Forelimb muscle (tissue), 1 donor: ENCODE measurements around the gene DNAI2. TPM values are rescaled to one million over a fixed set of nuclear protein-coding genes. Genes with fewer than 3 reads are reported as not detected.

Source experiments
- DNase-seq: peaks from one replicate; pipeline ENCODE4 v3.0.0-alpha.2; 2013; ENCODE audit warnings: low read depth
- polyA plus RNA-seq: library from polyadenylated mRNA; unstranded; fragments of 120-200 nt; gene quantifications from one replicate; pipeline ENCODE4 v1.2.1, GENCODE V29; 2013; ENCODE audit not compliant: insufficient read length

Gene DNAI2, protein sequence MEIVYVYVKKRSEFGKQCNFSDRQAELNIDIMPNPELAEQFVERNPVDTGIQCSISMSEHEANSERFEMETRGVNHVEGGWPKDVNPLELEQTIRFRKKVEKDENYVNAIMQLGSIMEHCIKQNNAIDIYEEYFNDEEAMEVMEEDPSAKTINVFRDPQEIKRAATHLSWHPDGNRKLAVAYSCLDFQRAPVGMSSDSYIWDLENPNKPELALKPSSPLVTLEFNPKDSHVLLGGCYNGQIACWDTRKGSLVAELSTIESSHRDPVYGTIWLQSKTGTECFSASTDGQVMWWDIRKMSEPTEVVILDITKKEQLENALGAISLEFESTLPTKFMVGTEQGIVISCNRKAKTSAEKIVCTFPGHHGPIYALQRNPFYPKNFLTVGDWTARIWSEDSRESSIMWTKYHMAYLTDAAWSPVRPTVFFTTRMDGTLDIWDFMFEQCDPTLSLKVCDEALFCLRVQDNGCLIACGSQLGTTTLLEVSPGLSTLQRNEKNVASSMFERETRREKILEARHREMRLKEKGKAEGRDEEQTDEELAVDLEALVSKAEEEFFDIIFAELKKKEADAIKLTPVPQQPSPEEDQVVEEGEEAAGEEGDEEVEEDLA
- polyA plus RNA-seq: 0.14 TPM

DNA sequence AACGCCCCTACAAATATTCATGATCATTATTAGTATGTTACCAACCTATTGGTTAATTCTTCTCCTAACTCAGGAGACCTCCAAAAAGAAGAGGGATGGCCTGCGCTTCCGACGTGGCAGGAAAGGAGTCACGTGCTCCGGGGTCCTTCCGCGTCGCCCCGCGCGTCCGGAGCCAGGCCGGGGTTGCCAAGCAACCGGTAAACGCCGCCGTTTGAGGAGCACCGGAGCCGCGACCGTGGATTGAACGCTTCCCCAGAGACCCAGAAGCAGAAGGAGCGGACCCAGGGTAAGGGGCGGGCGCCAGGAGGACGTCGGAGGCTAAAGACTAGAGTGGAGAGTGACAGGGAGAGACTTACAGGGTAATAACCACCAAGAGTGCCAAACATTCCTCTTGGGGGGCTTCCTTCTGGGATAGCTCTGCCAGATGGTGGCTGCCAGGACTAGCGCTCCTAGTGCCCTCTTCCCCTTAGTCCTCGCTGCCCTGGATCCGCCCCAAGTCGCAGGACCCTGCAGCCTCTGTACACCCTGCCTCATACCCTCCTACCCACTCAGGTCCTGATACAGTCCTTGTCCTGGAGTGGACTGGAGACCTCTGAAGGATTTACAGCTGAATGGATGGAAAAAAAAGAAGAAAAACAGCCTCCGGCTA lies at the start of gene DNAI2:
TSS of gene DNAI2 (plus strand) at position 175 of the 649 bp plus-strand sequence. CDS start 7,584 bp downstream, outside the sequence.
- DNase-seq: no peak

DNA sequence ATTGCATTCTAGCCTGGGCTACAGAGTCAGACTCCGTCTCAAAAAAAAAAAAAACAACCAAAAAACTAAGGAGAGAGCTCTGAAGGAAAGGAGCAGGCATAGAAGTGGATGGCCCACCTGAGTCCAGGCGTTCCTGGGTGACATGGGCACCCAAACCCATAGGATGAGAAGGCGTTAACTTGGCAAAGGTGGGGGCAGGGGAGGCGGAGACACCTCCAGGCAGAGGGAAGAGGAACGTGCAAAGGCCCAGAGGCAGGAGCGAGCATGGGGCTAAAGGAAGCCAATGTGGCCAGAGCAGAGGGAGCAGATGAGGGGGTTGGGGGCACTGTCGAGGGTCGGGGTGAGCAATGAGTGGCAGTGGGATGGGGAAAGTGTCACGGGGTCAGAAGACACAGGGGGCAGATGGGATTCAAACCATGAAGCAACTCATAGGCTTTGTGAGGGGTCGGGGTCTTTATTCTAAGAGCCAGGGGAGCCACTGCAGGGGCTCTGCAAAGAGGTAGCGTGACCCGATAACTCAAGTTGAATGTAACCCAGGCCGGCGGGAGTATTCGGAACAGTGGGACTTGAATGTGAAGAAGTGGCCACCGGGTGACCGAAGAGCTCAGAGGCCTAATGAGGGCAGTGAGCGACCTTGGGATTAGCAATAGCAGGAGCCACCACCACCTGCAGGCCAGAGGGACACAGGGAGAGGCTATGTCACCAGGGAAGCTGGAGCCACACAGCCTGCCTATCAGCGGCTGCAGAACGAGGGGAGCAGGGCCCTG lies 48.9 kb upstream of the DNAI2 start:
- no peak for DNase-seq

DNA sequence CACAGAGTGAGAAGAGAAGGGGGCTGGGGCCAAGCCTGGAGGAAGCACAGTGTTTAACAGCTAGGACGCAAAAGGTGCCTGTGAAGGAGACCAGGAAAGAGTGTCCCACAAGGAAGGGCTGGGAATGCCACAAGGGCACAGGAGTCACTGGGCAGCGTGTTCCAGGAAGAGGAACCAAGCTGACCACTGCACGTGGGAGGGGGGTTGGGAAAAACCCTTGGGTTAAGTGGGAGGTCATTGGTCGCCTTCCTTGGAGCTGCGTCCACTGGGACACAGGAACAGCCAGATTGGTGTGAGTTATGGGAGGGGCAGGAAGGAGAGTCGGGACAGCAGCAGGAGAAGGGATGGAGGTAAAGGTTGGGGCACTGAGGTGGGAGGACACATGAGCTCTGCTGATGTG lies 47.8 kb upstream of the DNAI2 start:
- no peak for DNase-seq

DNA sequence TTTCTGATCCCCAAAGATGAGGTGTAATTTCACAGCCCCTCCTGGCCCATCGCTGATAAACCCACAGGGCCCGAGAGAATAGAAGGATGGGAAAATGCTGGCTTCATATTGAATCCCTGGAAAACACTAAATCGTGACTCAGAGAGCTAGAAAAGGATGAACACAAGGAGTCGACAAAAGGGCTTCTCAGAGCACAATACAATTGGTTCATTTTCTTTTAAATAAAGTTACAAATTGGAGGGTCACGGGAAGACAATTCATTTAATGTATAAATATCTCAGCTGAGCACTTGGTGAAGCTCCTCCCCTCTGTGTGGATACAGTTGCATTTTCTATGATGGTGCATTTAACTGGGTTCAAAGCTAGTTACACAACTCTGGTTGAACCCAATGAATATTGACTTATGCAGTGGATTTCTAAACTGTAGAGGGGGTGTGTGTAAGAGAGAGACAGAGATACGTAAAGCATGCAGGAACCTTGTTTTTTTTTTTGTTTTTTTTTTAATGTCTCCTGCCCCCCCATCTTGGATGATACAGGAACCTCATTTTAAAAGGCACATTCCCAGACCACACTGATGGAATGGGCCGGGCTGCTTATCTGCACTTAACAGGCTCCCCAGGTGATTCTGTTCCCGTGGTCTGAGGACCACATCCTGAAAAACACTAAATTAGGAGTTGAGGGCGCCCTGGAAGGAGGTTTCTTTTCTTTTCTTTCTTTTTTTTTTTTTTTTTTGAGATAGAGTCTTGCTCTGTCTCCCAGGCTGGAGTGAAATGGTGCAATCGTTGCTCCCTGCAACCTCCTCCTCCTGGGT lies 46.6 kb upstream of the DNAI2 start:
- no peak for DNase-seq

DNA sequence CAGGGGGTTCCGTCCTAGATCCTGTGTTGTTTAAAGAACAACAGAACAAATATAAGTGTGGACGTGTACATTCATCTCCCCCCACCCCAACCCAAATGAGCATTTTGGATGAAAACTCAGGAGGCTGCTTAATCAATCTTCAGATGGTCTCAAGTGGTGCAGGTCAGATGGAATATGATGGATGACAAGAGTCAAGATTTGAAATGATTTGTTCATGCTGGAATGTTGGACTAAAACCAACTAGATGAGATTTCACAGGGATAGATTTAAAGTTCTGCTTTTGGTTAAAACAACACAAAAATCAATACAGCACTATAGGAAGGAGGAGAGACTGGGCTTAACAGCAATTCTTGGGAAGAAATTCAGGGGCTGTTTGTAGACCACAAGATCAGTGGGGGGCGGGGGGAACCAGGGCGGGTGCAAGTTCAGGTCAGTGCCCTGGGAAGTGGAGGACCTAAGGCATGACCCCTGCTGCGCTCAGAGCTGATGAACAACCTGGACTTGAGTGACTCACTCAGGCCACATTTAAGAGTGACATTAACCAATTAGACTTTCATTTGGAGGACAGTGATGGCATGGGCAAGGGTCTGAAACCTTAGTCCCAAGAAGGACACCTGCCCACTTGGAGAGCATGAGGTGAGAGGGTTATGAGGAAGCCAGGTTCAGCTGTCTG lies 45.6 kb upstream of the DNAI2 start:
- DNase-seq: no peak

DNA sequence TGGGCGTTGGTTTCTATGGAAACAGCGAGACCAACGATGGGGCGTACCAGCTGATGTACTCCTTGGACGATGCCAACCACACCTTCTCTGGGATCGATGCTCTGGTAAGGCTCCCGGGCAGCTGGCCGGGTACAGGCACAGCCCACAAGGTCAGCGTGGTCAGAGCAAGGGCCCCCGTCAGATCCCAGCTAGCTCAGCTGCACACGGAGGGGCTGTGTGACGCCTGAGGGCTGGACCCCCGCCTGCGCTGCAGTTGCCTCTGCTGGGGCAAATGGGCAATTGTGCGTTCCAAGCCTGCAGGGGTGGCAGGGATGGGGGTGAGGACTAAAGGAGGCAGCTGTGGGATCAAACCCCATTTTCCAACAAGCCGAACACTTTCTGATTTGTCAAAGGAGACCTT lies 43.1 kb upstream of the DNAI2 start:
- DNase-seq: no peak

DNA sequence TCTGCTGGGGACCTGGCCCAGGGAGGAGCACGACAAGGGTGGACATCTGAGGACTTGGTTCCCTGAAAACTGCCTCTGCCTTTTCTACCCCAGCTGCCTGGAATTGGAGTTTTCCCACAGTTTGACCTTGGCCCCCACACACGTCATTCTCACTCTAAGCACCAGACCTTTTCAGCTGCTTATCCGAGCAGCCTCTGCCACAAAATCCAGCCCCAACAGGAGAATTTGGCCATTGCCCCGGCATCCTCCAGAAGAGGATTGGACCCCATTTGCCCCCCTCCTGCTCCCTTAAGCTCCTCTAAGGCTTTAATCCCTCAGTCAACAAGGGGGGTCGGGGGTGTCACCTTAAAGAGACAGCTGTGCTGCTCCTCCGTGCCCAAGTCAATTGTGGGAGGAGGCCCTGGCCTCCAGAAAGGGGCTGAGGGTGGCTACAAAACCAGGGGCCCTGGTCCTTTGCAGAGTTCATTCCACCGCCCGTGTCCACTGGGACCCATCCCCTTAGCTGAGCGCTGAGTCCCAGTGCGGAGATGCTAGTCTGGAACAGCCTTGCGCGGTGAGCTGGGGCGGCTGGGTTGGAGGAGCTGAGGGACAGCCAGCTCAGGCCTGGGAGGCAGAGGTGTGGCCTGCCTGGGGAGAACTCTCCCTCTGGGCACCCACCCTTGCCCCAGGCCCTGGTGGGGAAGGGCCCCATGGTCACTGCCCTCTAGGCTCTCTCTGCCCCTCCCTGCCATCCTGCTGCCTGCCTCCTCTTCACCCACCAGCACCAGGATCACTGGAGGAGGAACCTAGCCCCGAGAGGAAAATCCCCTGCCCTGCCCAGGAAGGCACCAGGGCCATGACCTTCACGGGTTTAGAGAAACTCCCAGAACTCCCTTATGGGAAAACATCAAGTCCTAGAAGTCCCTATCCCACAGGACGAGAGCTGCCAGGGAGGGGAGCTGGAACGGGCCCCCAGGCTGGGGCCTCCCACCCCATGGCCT lies 41.8 kb upstream of the DNAI2 start:
- no peak for DNase-seq

DNA sequence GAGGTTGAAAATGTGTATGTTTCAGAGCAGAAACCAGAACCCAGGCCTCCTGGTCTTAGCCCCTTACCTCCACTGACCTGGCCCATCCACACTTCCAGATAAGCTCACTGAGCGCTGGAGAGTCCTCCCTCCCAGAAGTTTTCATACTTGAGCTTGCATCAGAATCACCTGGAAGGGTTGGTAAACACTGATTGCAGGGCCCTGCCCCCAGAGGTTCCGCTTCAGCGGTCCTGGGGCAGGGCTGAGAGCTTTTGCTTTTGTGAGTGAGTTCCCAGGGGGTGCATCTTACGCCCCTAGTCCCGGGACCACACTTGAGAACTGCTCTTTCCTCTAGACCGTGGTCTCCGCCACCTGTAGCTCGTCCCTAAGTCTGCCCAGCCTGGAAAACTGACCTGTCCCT lies 40.1 kb upstream of the DNAI2 start:
- DNase-seq: no peak

DNA sequence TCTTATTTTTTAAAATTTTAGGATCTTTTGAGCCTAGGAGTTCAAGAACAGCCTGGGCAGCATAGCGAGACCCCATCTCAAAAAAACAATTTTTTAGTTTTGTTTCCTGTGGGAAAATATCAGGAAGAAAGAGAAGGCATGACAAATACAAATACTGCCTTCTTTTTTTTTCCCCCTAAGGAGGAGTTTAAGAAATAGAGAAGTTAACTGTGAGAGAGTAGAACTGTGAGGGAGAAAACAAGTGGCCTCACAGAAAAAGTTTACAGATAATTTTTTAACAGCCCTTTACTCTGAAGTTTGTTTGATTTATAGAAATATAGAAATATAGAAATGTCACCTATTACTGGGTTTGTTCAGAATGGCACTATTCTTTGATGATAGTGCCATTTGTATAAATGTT lies 39.5 kb upstream of the DNAI2 start:
- no peak for DNase-seq

DNA sequence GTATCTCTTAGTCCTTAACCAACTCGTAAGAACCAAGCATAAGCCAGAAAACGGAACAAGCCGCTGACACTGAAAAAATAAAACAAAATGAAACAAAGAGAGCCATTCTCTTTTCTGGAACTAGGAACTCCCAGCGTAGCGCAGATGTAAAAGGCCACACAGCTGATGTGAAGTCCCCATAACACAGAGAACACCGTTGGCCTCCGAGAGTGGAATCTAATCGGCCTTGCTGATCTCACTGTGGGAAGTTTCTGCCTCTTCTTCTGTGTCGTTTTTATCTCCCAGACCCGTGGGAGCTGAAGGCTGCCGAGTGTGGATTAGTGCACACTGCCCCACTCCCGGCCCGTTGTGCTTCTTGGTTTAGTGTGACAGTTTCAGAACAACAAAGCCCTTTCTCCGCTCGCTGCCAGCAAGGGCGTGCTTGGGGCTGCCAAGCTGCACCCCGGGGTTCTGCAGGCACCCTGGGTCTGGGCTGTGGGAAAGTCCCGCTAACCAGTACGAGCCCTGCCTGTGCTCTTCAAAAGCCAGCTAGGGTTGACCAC lies 38.9 kb upstream of the DNAI2 start:
- no peak for DNase-seq

DNA sequence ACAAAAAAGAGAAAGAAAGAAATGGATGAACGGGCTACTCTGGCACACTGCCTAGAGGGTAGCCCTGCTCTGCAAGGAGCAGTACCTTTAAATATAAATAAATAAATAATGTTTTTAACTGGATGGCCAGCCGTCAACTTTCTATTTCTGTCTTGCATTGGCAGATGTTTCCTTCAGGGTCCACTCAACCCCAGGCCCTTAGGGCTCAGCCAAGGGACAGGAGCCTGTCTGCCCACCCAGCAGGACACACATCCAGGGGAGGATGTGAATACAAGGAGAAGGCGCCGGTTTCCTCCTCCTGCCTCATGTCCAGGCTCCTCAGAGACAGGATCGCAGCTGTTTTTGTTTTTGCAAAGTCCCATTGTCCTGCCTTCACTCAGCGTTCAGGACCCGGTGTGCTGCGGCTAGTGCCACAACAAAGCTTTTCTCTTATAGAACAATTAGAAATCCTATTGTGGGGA lies 38.1 kb upstream of the DNAI2 start:
- DNase-seq: no peak

DNA sequence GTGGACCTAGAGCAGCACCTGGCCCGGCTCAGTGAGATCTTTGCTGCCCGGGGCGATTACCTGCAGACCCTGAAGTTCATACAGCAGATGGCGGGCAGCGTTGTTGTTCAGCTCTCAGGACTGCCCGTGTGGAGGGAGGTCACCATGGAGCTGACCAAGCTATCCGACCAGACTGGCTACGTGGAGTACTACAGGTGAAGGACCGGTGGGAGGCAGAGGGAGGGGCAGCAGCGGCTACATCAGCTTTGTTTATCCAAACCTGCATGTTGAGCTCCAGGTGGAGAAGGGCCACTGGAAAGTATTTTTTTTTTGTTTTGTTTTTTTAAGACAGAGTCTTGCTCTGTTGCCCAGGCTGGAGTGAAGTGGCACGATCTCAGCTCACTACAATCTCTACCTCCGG lies 36.7 kb upstream of the DNAI2 start:
- no peak for DNase-seq

DNA sequence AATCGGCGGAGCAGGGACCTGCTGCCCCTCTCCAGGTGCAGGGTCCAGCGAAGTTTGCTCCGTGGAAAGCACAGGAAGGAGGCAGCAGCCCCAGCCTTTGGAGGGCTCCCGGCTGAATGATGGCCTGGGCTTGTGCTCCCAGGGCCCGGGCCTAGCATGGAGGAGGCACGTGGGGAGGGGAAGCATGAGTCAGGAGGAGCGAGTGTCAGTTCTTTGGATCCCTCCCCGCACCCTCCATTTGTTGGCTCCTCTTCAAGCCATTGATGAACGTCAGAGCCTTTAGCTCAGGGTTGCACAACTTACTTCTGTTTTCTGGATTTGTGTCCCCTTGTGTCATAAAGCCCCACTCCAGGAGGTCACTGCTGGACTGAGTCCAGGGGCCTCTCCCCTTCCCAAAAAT lies 34.9 kb upstream of the DNAI2 start:
- DNase-seq: no peak

DNA sequence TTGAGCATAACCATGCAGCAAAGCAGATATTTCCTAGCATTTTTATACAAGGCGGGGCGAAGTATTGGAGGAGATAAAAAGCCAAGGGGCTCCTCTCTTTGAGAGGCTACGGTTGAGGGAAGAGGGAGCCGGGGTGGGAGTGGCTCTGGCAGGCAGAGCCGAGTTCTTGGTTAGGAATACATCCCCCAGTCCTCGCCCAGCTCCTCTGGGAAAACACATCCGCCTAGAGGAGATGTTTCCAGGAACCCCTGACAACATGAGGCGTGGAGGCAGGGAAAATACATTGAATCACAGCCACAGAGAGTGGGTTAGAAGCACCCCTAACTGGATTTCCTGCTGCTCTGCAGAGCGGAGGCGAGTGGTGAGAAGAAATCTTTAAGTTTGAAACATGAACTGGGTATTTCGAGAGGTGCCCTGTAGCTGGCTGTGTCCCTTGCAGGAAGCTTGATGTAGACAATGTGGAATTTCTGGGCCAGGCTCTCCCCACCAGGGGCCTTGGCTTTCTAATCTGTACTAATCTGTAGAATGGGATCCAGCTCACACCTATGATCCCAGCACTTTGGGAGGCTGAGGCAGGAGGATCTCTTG lies 33.3 kb upstream of the DNAI2 start:
- DNase-seq: peak; percentile 89

DNA sequence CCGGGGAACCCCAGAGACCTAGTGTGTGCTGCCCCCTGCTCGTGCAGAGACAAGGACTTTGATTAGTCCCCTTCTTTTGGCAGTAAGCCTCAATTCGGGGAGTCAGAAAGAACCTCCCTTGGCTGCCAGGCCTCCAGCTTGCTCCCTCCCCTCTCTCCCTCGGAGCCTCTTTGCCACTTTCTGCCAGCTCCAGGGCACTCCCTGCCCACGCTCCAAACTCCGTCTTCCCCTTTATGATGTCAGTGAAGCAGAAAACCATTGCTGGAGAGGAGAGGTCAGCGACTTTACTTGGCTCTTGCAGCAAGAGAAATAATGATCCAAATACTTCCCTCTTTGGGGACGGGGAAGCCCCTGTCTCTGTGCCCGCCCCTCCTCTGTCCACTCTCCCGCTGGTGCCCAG lies 32.6 kb upstream of the DNAI2 start:
- DNase-seq: no peak

DNA sequence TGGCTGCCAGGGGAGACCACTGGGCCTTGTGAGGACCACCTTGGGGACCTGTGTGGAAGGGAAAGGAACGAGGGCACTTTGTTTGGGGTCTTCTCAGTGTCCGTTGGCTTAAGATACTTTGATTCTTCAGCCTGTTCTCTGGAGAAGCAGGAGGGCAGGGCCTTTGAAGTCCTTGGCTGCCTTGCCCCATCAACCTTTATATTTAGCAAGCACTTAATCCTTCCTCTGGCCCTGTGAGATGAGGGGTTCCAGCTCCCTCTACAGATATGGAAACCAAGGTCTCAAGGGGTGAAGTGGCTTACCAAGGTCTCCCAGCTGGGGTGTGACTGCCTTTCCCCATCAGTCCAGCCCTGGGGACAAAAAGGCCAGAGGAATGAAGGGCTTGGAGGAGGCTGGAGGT lies 32.2 kb upstream of the DNAI2 start:
- no peak for DNase-seq

DNA sequence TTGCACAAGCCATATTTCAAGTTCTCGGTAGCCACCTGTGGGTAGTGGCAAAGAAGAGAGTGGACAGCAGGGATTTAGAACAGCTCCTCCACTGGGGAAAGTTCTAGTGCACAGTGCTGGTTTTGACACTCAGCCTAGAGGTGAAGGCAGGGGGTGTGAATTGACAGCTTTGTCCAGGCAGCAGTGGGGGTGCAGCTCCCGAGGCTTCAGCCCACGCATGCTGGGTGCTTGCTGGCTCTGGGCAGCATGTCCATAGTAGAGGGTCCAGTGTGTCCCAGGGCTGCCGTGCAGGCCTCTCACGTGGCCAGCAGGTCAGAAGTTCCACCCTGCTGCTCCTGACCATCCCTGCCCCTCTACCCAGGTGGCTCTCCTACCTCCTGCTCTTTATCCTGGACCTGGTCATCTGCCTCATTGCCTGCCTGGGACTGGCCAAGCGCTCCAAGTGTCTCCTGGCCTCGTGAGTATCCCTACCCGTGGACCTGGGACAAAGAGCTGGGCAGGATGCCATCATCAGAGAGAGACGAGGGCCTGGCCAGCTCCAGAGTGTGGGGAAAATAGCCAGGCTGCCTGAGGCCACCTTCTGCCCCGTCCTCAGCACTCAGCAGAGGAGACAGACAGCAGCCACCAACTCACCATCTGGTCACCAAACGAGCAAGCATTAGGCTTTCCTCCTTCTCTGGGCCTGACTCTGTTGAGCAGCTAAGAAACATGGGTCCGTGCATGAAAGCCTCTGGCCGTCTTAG lies 30.9 kb upstream of the DNAI2 start:
- no peak for DNase-seq

DNA sequence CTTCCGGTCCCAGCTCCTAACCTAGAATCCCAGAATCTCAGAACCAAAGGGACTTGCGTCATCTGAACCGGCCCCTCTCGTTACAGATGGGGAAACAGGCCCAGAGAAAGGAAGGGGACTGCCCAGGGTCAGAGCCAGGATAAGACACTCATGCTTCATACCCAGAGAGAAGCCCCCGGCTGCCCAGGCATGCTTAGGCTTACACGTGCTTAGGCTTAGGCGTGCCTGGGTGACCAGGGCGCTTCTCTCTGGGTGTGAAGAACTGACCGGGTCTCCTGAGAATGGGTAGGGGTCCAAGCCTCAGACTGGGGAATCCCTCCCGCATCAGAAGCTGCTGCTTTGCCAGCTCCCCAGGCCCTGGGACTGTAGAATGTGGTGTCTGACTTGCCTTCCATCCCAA lies 29.9 kb upstream of the DNAI2 start:
- no peak for DNase-seq
